AG09309 (cell line): Measurements from ENCODE around the gene CHRNA4.

Experiments used
- DNase-seq: peaks from one replicate; pipeline ENCODE4 v3.0.0-alpha.2; 2010; ENCODE audit warnings: low read depth
- H3K4me3 ChIP-seq: 2 replicates; pipeline ENCODE4 v1.5.1; 2011; ENCODE audit warnings: mild to moderate bottlenecking, low read depth, low read length, moderate library complexity; ENCODE audit not compliant: control insufficient read depth
- CTCF ChIP-seq: IDR thresholded peaks from 2 replicates; pipeline ENCODE4 v1.5.1; 2011; ENCODE audit warnings: mild to moderate bottlenecking, low read depth, low read length, inconsistent platforms; ENCODE audit not compliant: insufficient read depth, control insufficient read depth; ENCODE audit errors: missing control alignments

Gene CHRNA4

GRCh38 chr20:63356931-63357879, 3.9 kb downstream of the CHRNA4 start:
- DNase-seq = no peak
- TF ChIP-seq CTCF = no peak
- H3K4me3 ChIP-seq = no peak overlapping the region

- H3K4me3 ChIP-seq = no peak overlapping the region
- DNase-seq = no peak
- TF ChIP-seq CTCF = no peak
Observed at GRCh38 chr20:63356511-63356910, 4.6 kb downstream of the CHRNA4 start.

- TF ChIP-seq CTCF = no peak
- no peak overlapping the region for H3K4me3 ChIP-seq
Observed at GRCh38 chr20:63355781-63356295, 5.3 kb downstream of the CHRNA4 start.

GRCh38 chr20:63354636-63355350, 6.4 kb downstream of the CHRNA4 start:
- DNase-seq = no peak
- TF ChIP-seq CTCF = no peak
- H3K4me3 ChIP-seq = no peak overlapping the region

More at GRCh38 chr20:63355781-63356295, 5.3 kb downstream of the CHRNA4 start:
- no peak for DNase-seq

GRCh38 chr20:63352811-63353221, 8.3 kb downstream of the CHRNA4 start:
- no peak for DNase-seq
- H3K4me3 ChIP-seq = no peak overlapping the region
- no peak for TF ChIP-seq CTCF

- TF ChIP-seq CTCF = no peak
- DNase-seq = no peak
- H3K4me3 ChIP-seq = no peak overlapping the region
Observed at GRCh38 chr20:63351811-63352591, 9.1 kb downstream of the CHRNA4 start.
